CD4-positive, alpha-beta T cell treated with Interferon alpha-2 for 1 hour (primary cell): ENCODE results near the gene MED28.
"Not testable (repeated sequence)": the region's sequence is repeated elsewhere in the genome, so short reads cannot be mapped to it uniquely, and the experiment has no call there.

Experiments
- DNase-seq, 2 donors: peaks; one replicate each; pipeline ENCODE4 v3.0.0-alpha.2; 2020 to 2022

MED28 gene

DNA sequence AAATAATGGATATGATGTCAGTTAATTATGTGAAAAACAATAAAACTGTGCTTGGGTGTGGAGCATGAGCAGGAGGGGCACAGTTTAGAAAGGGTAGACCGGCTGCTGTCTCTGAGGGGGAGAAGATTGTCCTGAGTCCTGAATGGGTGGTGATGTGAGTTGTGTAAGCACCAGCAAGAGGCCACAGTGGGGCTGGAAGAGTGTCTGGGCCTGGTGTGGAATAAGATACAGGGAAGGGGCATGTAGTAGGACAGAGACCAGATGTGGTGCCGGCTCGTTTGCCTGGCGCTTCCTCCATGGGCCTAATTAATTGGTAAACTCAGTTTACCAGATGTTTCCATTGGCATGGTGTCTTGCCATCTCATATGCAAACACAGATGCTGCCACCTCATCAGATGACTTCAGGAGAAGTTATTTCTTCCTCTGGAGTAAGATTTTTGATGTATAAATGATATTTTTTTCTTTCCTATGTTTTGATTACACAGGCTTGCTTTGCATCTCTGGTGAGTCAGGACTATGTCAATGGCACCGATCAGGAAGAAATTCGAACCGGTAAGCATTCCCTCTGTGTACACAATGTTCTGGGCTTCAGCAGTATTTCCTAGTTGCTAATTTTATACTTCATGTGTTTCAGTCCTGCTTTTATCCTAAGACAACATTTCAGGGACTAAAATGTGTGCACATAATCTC lies 5.1 kb downstream of the MED28 start:
- DNase-seq = no peak

DNA sequence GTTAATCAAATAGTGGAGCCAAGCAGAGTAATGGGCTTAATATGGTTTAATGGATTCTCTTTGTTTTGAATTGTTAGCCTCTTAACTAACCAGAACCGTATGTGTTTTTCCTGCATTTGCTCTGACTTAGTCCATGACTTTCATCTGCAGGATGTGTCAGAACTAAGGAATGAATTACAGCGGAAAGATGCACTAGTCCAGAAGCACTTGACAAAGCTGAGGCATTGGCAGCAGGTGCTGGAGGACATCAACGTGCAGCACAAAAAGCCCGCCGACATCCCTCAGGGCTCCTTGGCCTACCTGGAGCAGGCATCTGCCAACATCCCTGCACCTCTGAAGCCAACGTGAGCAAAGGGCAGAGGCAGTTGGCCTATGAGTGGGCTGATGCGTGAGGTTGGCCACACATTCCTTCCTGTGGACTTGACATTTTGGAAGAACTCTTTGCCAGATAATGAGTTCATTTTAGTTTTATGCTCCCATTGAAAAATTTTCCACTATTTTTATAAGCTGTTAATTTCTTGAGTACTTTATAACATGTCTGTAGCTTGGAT lies 9.1 kb downstream of the MED28 start:
- DNase-seq = no peak

DNA sequence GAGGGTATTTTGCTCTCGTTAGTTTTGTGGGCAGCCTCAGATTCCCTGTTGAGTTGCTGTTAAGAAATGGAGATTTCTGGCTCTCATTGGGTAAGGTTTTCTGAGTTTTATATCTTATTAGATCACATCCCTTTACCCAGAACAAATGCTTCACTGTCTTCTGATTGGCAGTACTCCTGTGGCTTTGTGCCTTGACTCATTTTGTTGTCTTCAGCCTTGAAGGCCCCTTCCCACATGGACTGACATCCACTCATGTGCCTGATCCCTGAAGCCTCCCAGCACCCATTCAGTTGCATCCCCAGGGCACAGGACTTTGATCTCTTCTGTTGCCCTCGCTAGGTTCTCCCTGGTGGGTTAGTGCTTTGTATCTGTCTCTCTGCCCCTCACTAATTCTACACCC lies 10.4 kb downstream of the MED28 start:
- no peak for DNase-seq

DNA sequence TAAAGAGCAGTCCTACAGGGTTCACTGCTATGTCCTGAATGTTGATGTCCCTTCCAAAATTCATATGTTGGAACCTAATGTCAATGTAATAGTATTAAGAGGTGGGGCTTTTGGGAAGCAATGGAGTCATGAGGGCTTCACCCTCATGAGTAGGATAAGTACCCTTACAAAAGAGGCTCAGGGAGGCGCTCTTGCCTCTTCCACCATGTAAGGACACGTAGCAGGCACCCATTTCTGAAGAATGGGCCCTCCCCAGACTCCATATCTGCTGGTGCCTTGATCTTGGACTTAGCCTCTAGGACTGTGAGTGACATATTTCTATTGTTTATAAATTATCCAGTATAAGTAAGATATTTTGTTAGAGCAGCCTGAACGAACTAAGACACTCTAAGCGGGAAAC lies 15.8 kb downstream of the MED28 start:
- DNase-seq = no peak

DNA sequence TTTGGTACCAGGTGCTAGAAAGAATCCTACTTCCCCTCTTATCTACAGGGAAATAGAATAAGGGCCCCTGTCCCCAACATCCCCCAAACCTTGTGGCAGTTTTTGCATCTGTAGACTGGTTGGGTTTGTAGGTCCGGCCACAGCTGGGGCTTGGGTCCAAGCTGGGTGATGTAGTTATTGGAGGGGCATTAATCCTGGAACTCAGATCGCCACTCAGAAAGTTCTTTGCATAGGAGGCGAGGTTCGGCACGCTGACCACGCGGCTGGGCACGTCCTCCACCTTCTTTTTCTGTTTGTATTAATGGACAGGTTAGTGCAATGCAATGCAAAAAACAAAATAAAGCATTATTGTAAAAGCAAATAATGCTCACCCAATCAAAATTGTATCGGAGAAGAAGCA lies 19.2 kb downstream of the MED28 start:
- DNase-seq = no peak

DNA sequence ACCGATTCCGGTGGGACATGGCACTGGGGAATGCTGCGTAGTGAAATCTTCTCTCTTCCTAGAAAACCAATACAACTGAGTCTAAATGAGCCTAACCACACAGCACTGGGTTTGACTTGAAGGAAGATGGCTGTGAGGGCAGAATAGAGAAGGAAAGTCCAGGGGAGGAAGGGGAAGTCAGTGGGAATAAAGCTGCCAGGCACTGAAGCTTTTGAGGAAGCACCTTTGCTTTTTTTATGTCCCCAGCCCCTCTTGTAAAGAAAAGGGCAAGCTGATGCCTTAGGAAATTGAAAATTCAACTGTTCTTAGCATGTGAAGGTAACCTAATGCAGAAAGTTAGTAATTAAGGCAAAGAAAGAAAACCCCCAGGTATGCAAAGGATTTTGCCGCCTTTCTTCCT lies 20.6 kb downstream of the MED28 start:
- DNase-seq = no peak

DNA sequence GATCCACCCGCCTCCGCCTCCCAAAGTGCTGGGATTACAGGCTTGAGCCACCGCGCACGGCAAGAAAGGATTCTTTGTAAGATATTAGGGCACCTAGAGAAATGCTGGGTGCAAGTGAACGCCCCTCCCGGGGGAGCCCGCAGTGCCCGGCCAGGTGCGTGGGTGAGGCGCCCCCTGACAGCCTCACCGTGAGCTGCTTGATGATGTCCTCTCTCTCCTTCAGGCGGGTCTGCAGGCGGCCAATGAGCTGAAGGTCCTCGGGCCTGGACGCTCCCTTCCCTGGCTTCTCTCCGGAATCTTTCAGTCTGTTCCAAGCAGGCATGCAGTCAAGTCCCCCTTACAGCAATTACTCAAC lies 21.9 kb downstream of the MED28 start:
- no peak for DNase-seq

DNA sequence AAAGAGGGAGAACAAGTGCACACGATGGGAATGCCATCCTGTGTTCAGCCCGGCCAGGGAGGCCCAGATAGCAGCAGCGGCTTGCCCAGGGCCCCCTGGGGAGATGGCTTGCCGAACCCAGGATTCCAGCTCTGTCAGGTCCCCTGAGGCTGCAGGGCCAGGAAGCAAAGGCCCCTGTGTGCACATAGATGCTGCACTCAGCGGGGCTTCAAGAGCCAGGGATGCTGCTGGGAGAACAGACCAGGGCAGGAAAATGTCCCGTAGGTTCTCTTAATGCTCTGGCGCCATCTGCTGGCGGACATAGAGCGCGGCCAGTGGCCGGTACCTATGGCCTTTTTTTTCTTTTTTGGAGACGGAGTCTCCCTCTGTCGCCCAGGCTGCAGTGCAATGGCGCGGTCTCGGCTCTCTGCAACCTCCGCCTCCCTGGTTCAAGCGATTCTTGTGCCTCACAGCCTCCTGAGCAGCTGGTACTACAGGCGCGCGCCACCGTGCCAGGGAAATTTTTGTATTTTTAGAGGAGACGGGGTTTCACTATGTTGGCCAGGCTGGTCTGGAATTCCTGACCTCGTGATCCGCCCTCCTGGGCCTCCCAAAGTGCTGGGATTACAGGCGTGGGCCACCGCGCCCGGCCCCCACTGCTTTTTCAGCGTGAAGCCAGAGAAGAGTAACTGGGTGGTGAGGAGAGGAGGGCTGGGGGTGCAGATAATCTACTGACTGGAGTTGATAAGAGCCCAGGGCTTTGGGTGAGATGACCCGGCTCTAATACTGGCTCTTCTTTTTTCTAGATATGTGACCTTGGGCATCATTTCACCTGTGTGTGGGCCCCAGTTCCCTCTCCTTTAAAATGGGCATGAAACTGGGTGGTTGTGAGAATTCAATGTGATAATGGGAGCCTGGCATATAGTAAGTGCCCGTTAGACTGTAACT lies 22.5 kb downstream of the MED28 start:
- DNase-seq = peak; percentile 62 to 75

DNA sequence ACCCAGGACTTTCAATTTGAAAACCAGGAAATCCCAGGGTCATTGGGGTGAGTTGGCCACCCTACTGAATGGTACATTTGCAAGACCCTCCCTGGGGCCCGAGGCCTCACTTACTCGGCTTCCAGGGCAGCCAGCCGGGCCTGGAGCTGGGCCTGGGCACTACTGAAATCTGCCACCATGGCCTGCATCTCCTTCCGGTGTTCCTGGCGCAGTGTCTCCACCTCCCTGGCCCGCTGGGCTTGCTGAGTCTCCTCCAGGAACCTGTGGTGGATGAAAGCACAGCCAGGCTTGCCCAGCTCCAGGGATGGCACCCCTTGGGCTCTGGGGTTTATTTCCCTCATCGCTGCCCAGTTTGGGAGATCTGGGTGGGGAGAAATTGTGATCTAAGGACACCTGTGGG lies 24.7 kb downstream of the MED28 start:
- no peak for DNase-seq

DNA sequence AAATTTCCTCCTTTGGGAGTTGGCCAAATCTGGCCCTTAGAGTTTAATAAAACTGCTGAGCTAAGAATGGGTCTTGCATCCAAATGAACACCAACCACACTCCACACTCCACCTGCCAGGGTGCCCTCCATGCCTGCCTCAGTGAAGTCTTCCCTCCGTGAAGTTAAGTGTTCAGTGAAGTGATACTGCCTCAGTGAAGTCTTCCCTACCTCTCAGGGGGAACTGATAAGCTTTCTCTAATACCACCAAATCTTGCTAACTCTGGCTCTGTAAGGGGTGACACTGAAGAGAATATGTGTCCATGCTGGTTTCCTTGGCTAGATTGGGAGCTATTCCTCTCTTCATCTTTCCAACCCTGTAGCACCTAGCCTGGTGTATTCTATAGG lies 27.9 kb downstream of the MED28 start:
- DNase-seq = no peak

DNA sequence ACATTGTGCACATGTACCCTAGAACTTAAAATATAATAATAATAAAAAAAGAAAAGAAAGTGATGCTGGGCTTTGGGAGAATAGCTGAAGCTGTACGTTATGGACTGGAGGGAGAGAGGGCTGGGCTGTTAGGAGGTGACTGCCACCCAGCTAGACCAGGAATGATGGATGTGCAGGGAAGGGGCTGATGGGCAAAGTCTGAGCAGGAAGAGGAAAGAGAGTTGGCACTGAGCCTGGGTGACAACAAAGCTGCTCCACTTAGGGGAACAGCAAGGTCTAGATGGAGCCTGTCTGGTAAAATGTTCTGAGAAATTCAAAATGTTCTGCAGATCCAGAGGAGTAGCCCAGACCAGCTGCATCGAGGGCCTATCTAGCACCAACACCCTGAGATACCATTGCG lies 32.3 kb downstream of the MED28 start:
- DNase-seq = no peak

DNA sequence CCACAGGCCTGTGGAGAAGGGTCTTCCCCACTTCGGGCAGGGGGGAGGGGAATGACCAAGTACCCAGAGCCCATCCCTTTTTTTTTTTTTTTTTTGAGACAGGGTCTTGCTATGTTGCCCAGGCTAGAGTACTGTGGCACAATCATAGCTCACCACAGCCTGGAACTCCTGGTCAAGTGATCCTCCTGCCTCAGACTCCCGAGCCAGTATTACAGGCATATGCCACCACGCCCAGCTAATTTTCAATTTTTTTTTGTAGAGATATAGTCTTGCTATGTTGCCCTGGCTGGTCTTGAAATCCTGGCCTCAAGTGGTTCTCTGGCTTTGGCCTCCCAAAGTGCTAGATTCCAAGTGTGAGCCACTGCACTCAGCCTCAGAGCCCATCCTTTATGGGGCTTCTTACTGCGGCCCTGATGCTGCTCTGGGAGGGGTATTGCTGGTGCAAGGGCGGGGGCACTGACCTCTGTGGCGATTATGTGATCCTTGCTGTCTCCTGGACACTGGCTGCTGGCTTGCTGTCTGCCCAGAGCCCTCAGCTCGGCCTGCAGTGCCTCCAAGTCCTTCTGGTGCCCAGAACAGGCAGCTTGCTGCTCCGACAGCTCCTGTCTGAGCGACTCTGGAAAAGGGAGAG lies 32.9 kb downstream of the MED28 start:
- no peak for DNase-seq

DNA sequence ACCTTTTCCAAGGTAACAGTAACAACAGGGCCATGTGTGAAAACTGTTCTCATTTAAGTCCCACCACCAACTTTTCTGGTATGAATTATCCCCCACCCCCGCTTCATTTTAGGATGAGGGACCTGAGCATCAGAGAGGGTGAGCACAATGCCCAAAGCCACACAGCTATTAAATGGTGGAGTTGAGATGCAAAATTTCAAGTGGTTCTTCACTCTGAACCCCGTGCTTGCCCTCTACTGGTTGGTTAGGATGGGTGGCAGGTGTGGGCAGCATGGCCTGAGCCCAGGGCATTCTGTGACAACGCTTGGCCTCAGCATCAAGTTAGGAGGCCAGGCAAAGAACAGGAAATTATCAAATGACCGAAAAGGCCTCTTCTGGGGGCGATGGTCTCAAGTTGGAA lies 33.5 kb downstream of the MED28 start:
- DNase-seq = no peak

DNA sequence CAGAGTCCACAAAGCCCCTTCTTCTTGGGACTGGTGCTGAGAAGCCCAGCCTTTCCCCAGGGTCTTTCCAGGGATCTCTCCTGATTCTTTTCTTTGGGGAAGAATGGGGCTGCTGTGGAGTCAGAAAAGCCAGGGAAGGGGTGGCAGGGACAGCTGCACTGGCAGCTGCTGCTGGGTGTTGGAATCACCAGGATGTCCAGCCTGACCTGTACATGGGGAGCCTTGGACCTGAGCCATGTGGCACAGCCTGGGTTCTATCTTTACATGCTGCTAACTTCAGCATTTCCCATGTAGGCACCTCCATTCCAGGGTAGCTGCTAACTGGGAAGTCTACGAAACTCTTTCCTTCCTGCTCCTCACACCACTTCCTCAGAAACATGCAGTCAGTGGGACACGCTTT lies 36.0 kb downstream of the MED28 start:
- no peak for DNase-seq

DNA sequence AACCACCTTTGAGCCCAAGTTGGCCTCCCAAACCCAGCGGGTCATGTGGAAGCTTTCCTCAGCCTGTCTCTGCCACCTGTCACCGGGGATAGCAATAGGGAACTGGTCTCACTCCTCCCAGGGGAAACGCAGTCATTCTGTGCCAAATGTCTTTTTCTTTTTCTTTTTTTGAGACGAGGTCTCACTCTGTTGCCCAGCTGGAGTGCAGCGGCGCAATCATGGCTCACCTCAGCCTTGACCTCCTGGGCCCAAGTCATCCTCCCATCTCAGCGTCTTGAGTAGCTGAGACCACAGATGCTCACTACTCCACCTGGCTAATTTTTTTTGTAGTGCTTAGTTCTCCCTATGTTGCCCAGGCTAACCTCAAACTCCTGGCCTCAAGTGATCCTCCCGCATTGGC lies 40.3 kb downstream of the MED28 start:
- no peak for DNase-seq

DNA sequence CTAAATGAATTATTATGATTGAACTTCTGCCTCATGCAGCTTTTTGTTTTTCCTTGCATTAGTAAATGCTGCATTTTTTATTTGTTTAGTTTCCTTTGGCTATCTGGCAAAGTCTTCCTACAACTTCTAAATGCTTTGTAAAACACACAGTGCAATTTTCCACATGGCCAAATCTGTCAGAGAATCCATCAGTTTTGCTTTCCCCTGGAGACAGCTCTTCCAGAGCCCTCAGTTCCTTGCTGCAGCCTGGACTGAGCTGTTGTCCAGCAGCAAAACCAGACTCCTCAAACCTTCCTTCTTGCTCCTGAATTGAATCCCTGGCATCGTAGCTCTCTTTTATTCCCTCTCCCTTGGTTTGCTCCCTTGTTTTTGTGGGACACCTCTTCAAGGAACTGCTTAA lies 42.6 kb downstream of the MED28 start:
- DNase-seq = no peak

DNA sequence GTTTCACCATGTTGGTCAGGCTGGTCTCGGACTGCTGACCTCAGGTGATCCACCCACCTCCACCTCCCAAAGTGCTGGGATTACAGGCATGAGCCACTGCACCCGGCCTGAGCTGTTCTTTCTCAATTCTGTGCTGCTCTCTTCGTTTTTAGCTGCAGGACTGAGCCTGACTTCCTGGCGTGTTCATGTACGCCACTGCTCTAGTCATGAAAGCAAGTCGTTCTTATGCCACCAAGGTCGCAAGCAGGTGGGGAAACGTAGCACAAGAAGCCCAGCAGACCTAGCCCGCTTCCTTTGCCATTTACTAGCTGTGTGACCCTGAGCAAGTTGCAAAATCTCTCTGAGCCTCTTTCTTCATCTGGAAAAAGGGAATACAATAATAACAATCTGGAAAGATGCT lies 43.4 kb downstream of the MED28 start:
- DNase-seq = no peak

DNA sequence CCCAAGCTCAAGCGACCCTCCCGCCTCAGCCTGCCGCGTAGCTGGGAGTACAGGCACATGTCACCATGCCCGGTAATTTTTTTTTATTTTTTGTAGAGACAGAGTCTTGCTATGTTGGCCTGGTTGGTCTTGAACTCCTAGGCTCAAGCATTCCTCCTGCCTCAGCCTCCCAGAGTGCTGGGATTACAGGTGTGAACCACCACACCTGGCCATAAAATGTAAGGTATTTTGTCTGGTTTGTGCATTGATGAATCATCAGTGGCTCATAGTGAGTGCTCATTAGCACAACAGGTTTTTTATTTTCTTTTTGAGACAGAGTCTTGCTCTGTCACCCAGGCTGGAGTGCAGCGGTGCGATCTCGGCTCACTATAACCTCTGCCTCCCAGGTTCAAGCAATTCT lies 44.8 kb downstream of the MED28 start:
- DNase-seq = not testable (repeated sequence)

DNA sequence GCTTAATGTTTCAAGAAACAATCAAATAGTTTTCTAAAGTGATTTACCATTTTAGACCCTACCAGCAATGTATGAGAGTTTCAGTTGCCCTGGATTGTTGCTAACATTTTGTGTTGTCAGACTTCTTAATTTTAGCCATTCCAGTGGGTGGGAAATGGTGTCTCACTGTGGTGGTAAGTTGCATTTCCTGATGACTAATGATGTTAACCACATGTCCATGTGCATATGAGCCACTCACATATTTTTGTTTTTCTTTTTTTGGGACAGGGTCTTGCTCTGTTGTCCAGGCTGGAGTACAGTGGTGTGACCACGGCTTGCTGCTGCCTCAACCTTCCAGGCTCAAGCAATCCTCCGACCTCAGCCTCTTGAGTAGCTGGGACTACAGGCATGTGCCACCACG lies 48.3 kb downstream of the MED28 start:
- DNase-seq = no peak

DNA sequence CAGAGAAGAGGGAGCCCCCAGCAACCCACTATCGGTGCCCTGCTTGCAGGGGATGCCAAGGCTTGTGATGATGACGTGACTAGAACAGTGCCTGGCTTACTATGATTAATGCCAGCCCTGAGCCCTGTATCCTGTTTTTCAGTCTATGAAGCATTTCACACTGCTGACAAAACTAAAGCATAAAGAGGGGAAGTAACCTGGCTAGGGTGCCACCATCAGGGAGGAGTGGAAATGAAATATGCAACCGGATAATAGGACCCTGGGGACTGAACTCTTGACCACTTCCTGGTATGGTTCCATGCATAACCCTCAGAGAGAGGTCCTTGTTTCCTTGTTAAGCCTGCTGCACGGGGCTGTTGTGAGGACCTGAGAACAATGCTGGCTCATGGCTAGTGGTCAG lies 50.3 kb downstream of the MED28 start:
- DNase-seq = no peak

DNA sequence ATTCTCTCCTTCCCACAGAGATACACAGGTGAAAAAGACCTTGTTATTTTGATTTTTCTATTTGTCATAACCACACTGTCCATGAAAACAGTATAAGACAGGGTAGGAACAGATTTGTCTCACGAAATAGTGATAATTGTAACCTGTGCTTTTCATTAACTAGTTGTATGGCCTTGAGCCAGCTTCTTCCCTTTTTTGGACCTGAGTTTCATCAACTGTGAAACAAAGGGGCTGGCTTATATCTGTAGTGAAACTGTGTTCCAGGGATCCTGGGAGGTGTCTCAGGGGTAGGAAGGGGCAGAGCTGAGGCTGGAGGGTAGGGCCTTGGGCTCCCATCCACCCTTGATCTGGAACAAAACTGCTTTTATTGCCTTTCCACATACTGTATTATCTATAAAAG lies 50.9 kb downstream of the MED28 start:
- DNase-seq = no peak

DNA sequence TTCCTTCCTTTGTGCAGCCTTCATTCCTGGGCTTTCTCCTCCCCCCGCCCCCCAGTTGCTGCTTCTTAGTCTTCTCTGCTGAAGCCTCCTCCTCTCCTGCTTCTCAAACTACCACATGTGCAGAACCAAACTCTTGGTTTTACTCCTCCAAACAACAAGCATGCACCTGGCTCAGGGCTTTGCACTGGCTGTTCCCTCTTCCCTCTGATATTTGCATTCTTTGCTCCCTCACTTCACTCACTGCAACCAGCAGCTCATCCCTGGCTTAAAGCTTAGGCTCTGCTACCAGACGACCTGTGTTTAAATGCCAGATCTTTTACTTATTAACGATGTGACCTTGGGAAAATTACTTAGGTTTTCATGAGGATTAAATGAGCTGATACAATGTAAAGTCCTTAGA lies 51.4 kb downstream of the MED28 start:
- no peak for DNase-seq

DNA sequence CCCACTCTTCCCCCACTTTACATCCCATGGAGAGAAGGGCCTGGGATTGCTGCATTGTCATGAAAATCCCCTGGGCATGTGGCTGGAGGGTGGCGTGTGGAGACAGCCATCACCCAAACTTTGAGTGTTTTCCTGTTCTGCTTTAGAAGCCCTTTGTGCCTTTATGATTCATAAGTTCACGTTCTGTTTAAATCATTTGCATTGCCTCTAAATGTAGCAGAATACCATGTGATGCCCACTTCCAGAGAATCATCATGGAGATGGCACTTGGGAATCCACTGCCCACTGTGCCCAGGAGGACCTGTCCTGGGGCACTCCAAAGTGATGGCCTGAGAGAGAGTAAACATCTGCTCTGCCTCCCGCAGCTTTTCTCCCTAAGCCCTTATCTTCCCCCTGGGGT lies 52.8 kb downstream of the MED28 start:
- no peak for DNase-seq

DNA sequence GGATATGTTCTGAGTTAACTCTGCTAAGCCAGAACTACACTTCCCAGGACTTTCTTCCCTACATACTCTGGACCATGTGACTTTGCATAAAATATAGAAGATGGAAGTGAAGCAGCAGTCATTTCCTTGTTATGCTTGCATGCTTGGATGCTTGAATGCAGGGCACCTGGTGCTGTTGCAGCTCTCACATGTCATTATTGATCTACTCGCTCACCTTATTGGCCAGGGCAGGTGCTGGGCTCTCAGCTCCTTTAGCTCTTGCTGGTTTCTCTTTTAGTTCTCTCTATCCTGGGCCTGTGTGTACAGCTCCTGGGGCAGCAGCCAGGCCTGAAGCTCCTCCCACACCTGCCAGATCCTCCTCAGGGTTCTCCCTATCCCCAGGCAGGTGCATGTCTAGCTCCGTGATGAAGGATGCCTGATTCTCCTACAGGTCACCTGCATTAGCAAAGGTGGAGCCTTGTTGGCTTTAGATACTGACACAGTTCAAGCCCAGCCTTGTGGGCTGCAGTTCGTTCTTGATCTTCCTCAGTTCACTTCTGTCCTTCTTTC lies 53.3 kb downstream of the MED28 start:
- no peak for DNase-seq
